IPS-20b (cell line): ENCODE results near the gene FOXJ3.

Experiments used
- H3K27ac ChIP-seq: one replicate; pipeline ENCODE4 v1.5.1; 2013; ENCODE audit warnings: low read length
- H3K27me3 ChIP-seq: 2 replicates; pipeline ENCODE4 v1.6.1; 2013; ENCODE audit warnings: mild to moderate bottlenecking, low read length, inconsistent platforms; ENCODE audit not compliant: insufficient read depth
- H3K36me3 ChIP-seq: 2 replicates; pipeline ENCODE4 v1.6.1; 2013; ENCODE audit warnings: low read depth, mild to moderate bottlenecking, inconsistent platforms, low read length, moderate library complexity; ENCODE audit not compliant: insufficient read depth
- H3K4me1 ChIP-seq: 2 replicates; pipeline ENCODE4 v1.6.1; 2013; ENCODE audit warnings: mild to moderate bottlenecking, control low read depth, inconsistent platforms, low read length, moderate library complexity; ENCODE audit not compliant: insufficient read depth
- H3K4me3 ChIP-seq: 2 replicates; pipeline ENCODE4 v1.5.1; 2013; ENCODE audit warnings: mild to moderate bottlenecking, low read length, inconsistent platforms
- H3K9ac ChIP-seq: 2 replicates; pipeline ENCODE4 v1.6.1; 2013; ENCODE audit warnings: low read depth, mild to moderate bottlenecking, inconsistent platforms, low read length, moderate library complexity
- H3K9me3 ChIP-seq: 2 replicates; pipeline ENCODE4 v1.6.1; 2013; ENCODE audit warnings: mild to moderate bottlenecking, low read depth, low read length, inconsistent platforms; ENCODE audit not compliant: insufficient read depth

FOXJ3 gene

DNA sequence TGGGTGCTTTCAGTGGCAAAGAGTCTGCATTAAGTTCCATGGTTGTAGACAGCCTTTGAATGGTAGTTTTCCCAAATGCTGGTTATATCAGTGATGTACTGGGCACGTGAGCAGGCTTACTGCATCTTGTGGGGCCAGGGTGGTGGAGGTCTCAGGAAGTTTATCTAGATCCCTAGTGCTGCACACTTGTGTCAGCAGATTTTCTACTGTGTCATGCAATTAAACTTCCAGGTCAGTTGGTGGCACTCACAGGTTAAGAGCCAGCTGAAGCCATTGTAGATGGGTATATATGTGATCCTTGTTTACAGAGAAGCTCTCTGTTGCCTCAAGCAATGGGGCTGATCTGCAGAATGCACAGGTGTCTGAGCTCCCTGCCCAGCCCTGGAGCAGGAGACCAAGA lies 33.0 kb downstream of the FOXJ3 start:
- Histone ChIP-seq H3K27me3 (no peaks in the 10 kb centered on the region), H3K27ac (no peak overlapping the region), H3K4me3 (no peak overlapping the region), H3K4me1 (no peaks in the 10 kb centered on the region), H3K9me3 (no peaks in the 10 kb centered on the region; the same call in 1 of the 2 replicates), H3K9ac (no peak overlapping the region), H3K36me3 (peaks cover 24% of the 10 kb centered on the region; the same call in 1 of the 2 replicates)

DNA sequence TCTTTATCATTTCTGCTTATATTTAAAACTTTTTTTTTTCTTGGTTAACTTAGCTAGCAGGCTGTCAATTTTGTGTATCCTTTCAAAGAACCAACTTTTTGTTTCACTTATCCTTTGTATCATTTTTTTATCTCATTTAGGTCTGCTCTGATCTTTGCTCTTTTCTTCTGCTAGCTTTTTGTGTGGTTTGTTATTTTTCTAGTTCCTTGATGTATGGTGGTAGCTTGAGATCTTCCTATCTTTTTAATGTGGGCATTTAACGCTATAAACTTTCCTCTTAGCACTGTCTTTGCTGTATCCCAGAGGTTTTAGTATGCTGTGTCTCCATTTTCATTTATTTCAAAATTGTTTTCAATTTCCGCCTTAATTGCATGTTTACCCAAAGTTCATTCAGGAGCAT lies 36.5 kb downstream of the FOXJ3 start:
- no peaks in the 10 kb centered on the region; the same call in 1 of the 2 replicates for H3K9me3 ChIP-seq
- no peak overlapping the region for H3K27ac ChIP-seq

GRCh38 chr1:42295816-42296215 lies 39.2 kb downstream of the FOXJ3 start:
- Histone ChIP-seq H3K9ac (no peak overlapping the region), H3K9me3 (no peaks in the 10 kb centered on the region; the same call in 1 of the 2 replicates), H3K4me3 (no peak overlapping the region), H3K36me3 (peaks cover 9% of the 10 kb centered on the region; the same call in 1 of the 2 replicates), H3K27ac (no peak overlapping the region), H3K27me3 (no peaks in the 10 kb centered on the region), H3K4me1 (no peaks in the 10 kb centered on the region)

More for the DNA sequence above, 36.5 kb downstream of the FOXJ3 start:
- Histone ChIP-seq H3K9ac (no peak overlapping the region), H3K36me3 (peaks cover 14% of the 10 kb centered on the region; the same call in 1 of the 2 replicates), H3K27me3 (no peaks in the 10 kb centered on the region), H3K4me3 (no peak overlapping the region), H3K4me1 (no peaks in the 10 kb centered on the region)

GRCh38 chr1:42290130-42290529 lies 44.9 kb downstream of the FOXJ3 start:
- Histone ChIP-seq H3K27me3 (no peaks in the 10 kb centered on the region), H3K36me3 (no peaks in the 10 kb centered on the region), H3K9me3 (no peaks in the 10 kb centered on the region), H3K4me3 (no peak overlapping the region), H3K9ac (no peak overlapping the region), H3K27ac (no peak overlapping the region), H3K4me1 (no peaks in the 10 kb centered on the region)

DNA sequence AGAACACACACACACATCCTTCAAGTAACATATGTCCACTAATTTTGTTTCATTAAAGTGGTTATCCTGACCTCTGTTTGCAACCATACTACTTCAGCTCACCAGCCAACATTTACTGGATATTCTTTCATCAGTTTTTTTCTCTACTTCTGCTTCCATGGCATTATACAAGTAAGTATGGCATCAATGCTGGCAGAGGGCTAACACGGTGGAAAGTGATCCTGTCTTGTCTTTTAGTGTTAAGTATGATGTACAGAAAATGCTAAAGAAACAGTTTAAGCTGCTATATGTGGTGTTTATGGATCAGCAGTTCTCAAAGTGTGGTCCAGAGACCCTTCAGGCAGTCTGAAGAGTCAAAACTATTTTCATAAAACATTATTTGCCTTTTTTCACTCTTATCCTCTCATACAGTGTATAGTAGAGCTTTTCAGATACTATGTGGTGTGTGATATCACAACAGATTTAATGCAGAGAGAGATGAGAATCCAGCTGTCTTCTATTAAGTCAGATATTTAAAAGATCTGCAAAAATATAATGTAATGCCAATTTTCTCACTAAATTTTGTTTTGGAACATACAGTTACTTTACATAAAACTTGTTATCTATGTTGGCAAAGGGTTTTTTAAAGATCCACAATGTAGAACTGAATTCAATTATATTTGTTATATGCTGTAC lies 46.6 kb downstream of the FOXJ3 start:
- Histone ChIP-seq H3K36me3 (no peaks in the 10 kb centered on the region), H3K4me1 (peaks cover 4% of the 10 kb centered on the region; the same call in 1 of the 2 replicates), H3K9me3 (no peaks in the 10 kb centered on the region), H3K4me3 (no peak overlapping the region), H3K27ac (no peak overlapping the region), H3K9ac (no peak overlapping the region), H3K27me3 (no peaks in the 10 kb centered on the region)

DNA sequence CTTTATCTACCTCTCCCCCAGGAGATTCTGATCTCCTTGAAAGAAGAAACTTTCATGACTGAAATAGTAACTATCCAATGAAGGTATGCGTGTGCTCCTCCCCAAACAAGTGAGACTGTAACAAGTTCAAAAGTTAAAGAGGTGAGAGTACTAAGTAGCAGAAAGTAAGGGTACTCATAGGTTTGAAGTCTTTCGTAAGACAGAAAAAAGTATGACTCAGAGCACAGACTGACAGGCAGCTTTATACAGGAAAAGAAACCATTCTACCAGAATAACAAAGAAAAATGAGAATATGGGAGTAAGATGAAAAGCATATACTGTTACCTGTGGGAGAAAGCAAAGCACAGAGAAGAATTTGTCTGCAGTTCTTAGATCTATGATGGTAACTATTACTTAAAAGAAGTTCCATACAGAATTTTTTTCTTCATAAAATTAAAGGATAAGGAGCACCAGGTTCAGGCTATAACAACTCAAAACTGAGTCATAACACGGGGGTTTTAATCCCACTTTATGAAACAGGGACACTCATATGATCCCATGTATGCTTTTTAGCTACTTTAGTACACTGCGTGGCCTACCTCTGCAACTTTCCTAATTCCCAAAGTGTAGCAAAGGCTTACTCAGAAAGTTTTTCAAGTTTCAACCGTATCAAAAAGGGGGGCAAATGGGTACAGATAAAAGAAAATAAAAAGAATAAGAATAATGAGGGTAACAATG lies 52.0 kb downstream of the FOXJ3 start:
- H3K27ac ChIP-seq = no peak overlapping the region
- no peak overlapping the region for H3K9ac ChIP-seq

DNA sequence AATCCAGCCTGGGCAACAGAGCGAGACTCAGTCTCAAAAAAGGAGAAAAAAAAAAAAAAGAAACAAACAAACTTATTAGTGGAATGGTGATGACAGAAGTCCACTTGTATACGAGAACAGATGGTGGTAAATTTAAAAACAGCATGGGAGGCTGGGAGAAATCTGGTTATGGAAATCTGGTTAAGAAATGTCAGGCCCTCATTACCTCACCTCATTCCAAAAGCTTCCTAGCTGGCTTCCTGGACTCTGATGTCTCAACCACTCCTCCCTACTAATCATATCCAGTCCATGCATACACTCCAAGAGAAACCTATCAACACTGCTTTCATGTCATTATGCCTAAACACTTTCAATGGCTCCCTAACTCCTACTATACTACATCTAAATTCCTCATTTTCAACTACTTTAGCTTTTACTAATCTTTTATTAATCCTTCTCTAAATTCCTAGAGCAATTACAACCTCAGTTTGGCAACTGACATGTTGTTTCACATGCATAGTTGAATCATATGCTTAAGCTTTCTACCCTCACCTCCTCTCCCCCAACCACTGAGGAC lies 52.9 kb downstream of the FOXJ3 start:
- peaks cover 13% of the 10 kb centered on the region for H3K4me1 ChIP-seq
- H3K27ac ChIP-seq = no peak overlapping the region
- no peak overlapping the region for H3K9ac ChIP-seq
- no peaks in the 10 kb centered on the region for H3K9me3 ChIP-seq
- no peak overlapping the region for H3K4me3 ChIP-seq
- peaks cover 9% of the 10 kb centered on the region; the same call in 1 of the 2 replicates for H3K36me3 ChIP-seq
- no peaks in the 10 kb centered on the region for H3K27me3 ChIP-seq

More for the DNA sequence above, 52.0 kb downstream of the FOXJ3 start:
- no peaks in the 10 kb centered on the region for H3K9me3 ChIP-seq
- no peaks in the 10 kb centered on the region for H3K27me3 ChIP-seq
- H3K4me1 ChIP-seq = peaks cover 13% of the 10 kb centered on the region
- no peak overlapping the region for H3K4me3 ChIP-seq
- peaks cover 6% of the 10 kb centered on the region; the same call in 1 of the 2 replicates for H3K36me3 ChIP-seq

GRCh38 chr1:42280821-42281220 lies 54.2 kb downstream of the FOXJ3 start:
- peaks cover 17% of the 10 kb centered on the region; the same call in 1 of the 2 replicates for H3K36me3 ChIP-seq
- no peaks in the 10 kb centered on the region for H3K27me3 ChIP-seq
- H3K9ac ChIP-seq = no peak overlapping the region
- no peaks in the 10 kb centered on the region for H3K9me3 ChIP-seq
- no peak overlapping the region for H3K27ac ChIP-seq
- no peak overlapping the region for H3K4me3 ChIP-seq
- peaks cover 13% of the 10 kb centered on the region for H3K4me1 ChIP-seq

DNA sequence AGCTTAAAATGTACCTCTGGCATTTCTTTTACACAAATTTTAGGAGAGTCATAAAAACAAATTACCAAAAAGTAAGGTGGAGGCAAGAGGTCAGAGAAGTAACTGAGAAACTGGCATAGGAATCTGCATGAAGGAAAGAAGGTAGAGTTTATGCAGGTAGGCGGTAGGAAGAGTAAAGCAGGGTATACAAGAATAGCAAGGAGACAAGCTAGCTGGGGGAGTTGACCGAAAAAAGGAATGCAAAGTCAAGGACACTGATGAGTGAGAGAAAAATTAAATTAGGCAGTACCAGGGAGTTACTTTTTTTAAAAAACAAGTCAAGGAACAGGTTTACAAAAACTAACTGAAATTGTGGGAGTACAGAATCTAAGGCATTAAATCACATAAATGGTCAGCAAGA lies 56.0 kb downstream of the FOXJ3 start:
- no peak overlapping the region for H3K4me3 ChIP-seq
- H3K27me3 ChIP-seq = no peaks in the 10 kb centered on the region
- H3K36me3 ChIP-seq = peaks cover 25% of the 10 kb centered on the region; the same call in 1 of the 2 replicates
- no peak overlapping the region for H3K27ac ChIP-seq
- no peaks in the 10 kb centered on the region for H3K9me3 ChIP-seq
- H3K9ac ChIP-seq = no peak overlapping the region
- peaks cover 13% of the 10 kb centered on the region for H3K4me1 ChIP-seq

DNA sequence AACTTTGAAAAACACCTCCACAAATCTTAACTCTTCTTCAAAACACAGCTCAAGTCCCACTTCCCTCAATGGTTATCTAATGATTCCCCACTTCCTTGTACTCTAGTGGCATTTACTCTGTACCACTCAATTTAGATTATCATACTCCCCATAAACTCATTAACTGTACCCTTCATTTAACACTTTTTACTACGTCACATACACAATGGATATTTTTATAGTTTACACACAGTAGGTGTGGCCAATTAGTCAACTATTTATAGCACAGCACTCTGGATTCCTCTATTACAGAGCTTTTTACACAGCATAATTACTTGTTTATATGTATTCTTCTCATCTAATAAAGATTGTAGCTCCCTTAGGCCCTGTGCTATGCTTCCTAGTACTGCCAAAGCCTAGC lies 62.1 kb downstream of the FOXJ3 start:
- no peak overlapping the region for H3K27ac ChIP-seq

DNA sequence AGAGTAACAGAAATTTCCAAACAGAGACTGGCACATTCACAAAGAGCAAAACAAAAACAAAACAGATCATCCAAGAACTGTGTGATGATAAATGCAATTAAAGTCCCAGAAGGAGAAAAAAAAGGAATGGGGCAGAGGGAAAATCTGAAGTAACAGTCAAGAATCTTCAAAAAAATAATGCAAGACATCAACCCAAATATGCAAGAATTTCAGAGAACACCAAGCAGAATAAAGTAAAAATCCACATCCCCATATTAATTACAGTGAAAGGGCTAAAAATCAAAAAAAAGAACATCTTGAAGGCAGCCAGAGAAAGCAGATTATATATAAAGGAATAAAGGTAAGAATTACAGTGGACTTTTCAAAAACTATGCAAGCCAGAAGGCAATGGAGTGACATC lies 67.1 kb downstream of the FOXJ3 start:
- Histone ChIP-seq H3K9ac (no peak overlapping the region), H3K4me1 (peaks cover 15% of the 10 kb centered on the region), H3K36me3 (peaks cover 21% of the 10 kb centered on the region), H3K27me3 (no peaks in the 10 kb centered on the region), H3K4me3 (no peak overlapping the region), H3K27ac (no peak overlapping the region), H3K9me3 (no peaks in the 10 kb centered on the region)

More for the DNA sequence above, 62.1 kb downstream of the FOXJ3 start:
- Histone ChIP-seq H3K4me3 (no peak overlapping the region), H3K4me1 (peaks cover 3% of the 10 kb centered on the region; the same call in 1 of the 2 replicates), H3K9me3 (no peaks in the 10 kb centered on the region), H3K27me3 (no peaks in the 10 kb centered on the region), H3K9ac (no peak overlapping the region), H3K36me3 (peaks cover 18% of the 10 kb centered on the region)
